Measurements from ENCODE around the gene CLIP3.

Gene CLIP3

GRCh38 chr19:35977446-35978222 lies 55.0 kb downstream of the CLIP3 start:
- no peak for DNase-seq

- DNase-seq: no peak
These were observed 57.0 kb downstream of the CLIP3 start for GRCh38 chr19:35975608-35976214.

GRCh38 chr19:35973487-35973886 lies 59.2 kb downstream of the CLIP3 start:
- no peak for DNase-seq

- DNase-seq: no peak
These were observed 65.9 kb downstream of the CLIP3 start for GRCh38 chr19:35966771-35967170.

All from NK-92 treated with Interleukin-12 subunit alpha and Interleukin-12 subunit beta, amount 100 ng/mL, for 24 hours (cell line).